HG03565 (cell line): ENCODE results near the gene UGP2.
A peak's percentile ranks its signal among the peaks of the same experiment; 100 is the strongest.
"Not testable (repeated sequence)": the region's sequence is repeated elsewhere in the genome, so short reads cannot be mapped to it uniquely, and the experiment has no call there.

ENCODE experiments used
- ATAC-seq: cut with Tn5 transposase; IDR thresholded peaks from one replicate; pipeline ENCODE4 v1.9.1; 2021; ENCODE audit warnings: mild to moderate bottlenecking, moderate library complexity; ENCODE audit not compliant: unreplicated experiment

The UGP2 gene

GRCh38 chr2:63837036-63837594, 4.6 kb upstream of the UGP2 start:
- ATAC-seq, result no peak

DNA sequence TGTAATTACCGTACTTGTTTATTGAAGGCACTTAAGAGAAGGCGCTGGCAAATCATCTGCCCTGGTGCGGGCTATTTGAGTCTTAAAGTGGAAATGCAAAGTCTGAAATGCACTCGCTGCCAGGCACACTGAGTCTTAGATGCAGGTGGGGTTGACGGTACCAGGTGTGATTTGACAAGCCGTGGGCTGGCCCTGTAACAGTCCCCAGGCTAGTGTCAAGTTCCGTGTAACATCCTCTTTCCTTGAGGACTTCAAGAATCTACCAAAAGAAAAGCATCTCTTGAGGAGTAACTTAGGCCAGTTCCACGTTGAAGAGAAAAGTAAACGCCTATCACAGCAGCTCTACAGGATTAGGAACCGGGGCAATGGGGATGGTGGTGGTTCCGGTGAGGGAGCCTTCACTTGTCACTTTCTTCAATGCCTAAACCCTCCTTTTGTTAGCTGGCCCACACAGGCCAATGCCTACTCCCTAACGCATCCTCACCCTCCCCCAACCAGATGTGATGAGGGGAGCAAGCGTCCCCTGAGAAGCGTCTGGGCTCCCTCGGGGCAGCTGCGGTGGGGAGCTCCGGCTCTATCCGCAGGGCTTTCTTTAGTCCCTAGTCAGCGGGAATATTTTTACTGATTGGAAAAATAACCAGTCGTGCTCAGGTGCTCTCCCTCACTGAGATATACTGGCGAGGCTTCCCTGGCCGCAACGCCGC, 1.5 kb upstream of the UGP2 start:
- peak; percentile 16 for ATAC-seq

DNA sequence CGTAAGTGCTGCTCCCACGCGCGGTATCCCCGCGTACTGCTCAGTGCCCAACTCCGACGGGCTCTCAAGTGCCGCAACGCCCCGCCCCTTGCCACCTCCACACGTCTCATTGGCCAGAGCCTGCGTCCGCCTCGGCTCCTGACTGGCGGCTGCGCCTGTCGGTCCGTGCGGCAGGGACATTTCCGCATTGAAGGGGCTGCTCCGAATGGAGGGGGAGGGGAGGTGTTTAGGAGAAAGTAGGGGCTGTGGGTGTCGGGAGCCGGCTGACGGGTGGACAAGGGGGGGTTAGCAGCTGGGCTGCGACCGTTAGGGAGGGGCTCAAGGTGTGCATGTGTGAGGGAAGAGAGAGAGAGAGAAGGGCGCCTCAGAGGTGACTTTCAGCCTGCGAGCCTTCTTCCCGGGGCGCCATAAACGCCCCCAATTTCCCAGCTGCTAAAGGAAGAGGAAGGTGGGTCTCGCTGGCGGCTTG, 877 bp upstream of the UGP2 start:
- ATAC-seq, result peak; percentile 87

- no peak for ATAC-seq
These were observed 709 bp downstream of the UGP2 start for GRCh38 chr2:63842149-63843061.

GRCh38 chr2:63843093-63843492, 1.4 kb downstream of the UGP2 start:
- no peak for ATAC-seq

DNA sequence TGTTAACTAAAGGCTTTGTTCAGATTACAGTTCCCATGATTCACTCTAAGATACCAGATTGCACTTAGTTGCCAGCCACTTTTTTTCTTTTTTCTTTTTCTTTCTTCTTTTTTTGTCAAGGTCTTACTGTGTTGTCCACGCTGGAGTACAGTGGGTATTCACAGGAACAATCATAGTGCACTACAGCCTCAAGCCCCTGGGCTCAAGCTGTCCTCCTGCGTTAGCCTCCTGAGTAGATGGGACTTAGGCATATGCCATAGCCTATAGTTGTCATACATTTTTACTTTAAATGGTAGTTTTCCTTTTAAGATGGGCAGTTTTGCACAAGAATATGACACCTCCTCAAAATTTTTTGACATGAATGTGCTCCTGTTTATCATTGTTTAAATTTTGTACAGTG, 2.1 kb downstream of the UGP2 start:
- ATAC-seq, result no peak

GRCh38 chr2:63844616-63845015, 2.9 kb downstream of the UGP2 start:
- ATAC-seq, result no peak

- ATAC-seq, result no peak
These were observed 4.2 kb downstream of the UGP2 start for GRCh38 chr2:63845866-63846265.

GRCh38 chr2:63846487-63846886, 4.8 kb downstream of the UGP2 start:
- no peak for ATAC-seq

- ATAC-seq, result not testable (repeated sequence)
These were observed 5.9 kb downstream of the UGP2 start for GRCh38 chr2:63847571-63847970.

DNA sequence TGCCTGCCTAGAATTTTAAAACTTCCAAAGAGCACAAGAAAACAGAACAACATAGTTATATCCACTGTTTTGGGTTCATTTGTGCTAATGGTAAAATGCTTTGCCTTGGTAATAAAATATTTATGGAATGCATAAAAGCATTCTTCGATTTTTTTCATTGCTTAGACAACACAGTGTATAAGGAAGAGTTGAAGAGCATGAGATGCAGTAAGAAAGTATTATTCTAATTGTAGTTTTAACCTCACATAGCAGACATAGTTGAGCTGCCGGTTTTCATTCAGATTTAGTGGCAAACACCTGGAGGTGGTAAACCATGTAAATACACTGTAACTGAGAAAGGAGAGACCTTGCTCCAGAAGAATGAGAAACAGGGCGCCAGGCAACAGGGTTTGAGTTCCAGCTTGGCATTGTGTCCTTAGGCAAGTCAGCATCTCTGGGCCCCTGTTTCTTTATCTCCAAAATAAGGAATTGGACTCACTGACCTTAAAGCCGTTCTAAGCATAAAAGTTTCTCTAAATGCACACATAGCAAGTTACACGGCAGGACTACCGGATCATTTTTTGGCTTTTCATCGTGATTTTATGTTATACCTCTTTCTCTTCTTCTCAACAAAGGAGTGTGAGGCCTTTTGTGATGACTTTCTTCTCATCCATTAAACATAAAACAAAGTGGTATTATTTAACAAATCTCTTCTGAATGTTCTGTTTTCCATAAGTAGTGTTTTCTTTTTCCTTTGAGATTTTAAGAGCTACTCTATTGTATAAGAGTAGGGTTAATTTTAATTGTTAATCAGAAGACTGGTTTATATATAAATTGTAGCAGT, 7.9 kb downstream of the UGP2 start:
- no peak for ATAC-seq

- ATAC-seq, result no peak
These were observed 8.5 kb downstream of the UGP2 start for GRCh38 chr2:63850204-63850571.

DNA sequence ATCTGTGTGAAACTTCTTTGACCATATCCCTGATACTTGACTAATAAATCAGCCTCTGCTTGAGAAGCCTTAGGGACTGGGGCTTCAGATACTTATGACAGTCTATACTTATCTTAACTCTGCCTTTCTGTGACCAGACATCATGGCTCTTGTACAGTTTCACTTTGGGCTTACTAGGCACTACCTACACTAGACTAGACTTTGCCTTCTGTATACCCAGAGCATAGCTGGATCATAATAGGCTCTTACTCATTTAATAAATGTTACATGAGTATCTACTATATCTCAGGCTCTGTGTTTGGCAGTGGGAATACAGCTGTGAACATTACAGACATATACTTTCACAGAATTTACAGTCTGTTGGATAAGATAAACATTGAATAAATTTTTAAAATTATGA, 9.0 kb downstream of the UGP2 start:
- no peak for ATAC-seq

GRCh38 chr2:63851691-63852311, 10.1 kb downstream of the UGP2 start:
- ATAC-seq, result no peak

DNA sequence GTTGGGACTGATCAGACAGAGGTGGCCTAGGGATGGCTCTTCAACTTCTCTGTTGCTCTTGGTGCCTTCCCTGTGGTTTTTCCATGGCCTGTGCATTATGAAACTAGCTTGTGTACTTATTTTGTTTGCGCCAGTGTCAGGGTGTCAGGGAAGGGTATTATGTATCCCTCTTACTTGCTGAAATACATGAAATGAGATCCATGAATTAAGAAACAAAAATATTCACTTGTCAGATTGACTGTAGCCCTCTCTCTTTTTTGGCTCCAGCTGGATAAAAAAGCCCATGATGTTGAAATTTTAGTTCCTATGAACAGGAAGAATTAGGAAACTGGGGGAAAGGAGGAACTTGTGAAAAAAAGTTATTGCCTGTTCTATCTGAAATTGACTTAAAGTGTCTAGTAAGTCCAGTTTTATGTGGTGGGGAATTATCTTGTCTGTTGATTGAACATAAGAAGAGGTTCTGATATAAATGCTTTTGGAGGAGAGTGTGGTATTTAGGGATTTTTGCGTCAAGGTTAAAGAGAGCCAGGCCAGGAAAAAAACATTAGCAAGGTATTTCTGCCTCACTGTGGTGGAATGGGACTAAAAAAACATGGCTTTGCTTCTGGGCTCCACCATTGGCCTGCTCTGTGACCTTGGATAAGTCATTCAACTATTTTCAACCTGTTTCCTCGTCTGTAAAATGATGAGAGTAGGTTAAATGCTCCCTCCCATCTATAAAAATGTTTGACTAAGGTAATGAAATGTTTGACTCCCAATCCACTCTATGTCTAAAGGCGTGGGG, 12.0 kb downstream of the UGP2 start:
- ATAC-seq, result no peak

DNA sequence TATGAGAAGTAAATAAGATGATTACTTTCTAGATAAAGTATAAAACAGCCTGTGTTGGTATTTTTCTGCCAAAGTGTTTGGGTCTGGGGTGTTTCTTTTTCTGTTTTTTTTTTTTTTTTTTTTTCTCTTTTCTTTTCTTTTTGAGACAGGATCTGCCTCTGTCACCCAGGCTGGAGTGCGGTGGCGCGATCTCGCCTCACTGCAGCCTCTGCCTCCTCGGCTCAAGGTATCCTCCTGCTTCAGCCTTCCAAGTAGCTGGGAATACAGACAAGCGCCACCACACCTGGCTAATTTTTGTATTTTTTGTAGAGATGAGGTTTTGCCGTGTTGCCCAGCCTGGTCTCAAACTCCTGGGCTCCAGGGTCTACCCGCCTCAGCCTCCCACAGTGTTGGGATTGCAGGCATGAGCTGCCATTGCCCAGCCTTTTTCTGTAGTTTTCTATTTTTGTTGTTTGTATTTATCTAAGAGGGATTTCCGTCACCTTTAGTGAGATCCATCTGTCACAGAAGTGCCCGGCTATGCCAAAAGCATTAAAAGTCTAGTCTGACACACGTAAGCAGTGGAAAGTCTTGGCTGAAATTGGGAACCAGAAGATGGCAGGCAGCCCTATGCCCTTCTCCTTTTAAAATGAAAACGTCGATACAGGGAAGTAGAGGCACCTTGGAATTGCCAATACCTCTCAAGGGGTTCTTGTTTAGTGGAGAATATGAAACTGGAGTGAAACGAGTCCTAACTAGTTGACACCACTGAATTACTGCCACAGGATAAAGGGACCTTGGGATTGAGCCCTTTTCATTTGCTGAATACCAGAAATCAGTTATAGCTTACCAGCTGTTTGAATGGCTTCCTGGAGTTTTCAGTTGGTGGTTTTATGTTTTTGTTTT, 14.0 kb downstream of the UGP2 start:
- no peak for ATAC-seq

DNA sequence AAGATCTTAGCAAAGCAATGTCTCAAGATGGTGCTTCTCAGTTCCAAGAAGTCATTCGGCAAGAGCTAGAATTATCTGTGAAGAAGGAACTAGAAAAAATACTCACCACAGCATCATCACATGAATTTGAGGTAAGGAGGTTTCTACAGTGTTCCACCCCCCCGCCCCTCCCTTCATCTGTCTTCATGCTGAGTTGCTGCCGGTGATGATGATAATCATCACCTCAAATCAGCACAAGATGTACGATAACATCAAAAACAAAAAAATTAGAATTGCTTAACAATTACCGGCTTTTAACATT, 14.6 kb downstream of the UGP2 start:
- ATAC-seq, result no peak

- no peak for ATAC-seq
These were observed 16.6 kb downstream of the UGP2 start for GRCh38 chr2:63858291-63858690.

DNA sequence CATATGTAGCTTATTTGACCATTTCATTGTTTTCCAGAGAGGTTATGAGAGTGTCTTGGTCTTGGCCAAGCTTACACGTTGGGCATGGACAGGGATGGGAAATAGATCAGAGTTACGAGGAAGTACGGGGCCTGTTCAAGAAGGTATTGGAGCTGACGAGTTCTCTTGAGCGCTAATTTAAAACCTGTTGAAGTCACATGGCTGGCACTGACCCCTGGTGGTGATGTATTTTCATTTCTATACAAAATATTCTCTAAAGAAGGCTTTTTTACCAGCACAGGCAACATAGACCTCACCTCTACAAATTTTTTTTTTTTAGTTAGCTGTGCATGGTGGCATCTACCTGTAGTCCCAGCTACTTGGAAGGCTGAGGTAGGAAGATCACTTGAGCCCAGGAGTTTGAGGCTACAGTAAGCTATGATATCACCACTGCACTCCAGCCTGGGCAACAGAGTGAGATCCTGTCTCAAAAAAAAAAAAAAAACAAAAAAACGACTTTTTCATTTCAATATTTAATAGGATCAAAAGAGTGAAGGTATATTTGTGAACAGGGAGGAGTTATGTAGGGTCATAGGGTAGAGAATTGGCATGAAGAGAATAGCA, 19.6 kb downstream of the UGP2 start:
- no peak for ATAC-seq
